ENCODE data around the gene HAAO.

GRCh38 chr2:42806786-42807185 lies 14.4 kb upstream of the HAAO start:
- TF ChIP-seq BHLHE40 (IDR thresholded peaks at IDR 0.05; ENCODE audit: borderline replicate concordance) (no peak), NFRKB (IDR thresholded peaks at IDR 0.05) (no peak), ELF4 (IDR thresholded peaks at IDR 0.05) (no peak), FOXA1 (IDR thresholded peaks at IDR 0.05) (no peak), ARNT (IDR thresholded peaks at IDR 0.05) (no peak), LEF1 (IDR thresholded peaks at IDR 0.05; ENCODE audit: borderline replicate concordance) (no peak), SUZ12 (IDR thresholded peaks at IDR 0.05) (no peak), ZNF384 (IDR thresholded peaks at IDR 0.05) (no peak)
- TF ChIP-seq, protein P1, sequence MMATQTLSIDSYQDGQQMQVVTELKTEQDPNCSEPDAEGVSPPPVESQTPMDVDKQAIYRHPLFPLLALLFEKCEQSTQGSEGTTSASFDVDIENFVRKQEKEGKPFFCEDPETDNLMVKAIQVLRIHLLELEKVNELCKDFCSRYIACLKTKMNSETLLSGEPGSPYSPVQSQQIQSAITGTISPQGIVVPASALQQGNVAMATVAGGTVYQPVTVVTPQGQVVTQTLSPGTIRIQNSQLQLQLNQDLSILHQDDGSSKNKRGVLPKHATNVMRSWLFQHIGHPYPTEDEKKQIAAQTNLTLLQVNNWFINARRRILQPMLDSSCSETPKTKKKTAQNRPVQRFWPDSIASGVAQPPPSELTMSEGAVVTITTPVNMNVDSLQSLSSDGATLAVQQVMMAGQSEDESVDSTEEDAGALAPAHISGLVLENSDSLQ (IDR thresholded peaks at IDR 0.05), result no peak
